Stimulated activated naive B cell treated with anti-CD40 and anti-IgM and Interleukin-4, amounts not matched to agents 10 μg/mL and 1 μg/mL and 100 μg/mL, for 72 hours (primary cell): ENCODE results near the gene SMPD4.
"Not testable (repeated sequence)": the region's sequence is repeated elsewhere in the genome, so short reads cannot be mapped to it uniquely, and the experiment has no call there.

ENCODE experiments used
- ATAC-seq, 2 donors: fragments of 150-1000 bp; cut with Tn5 transposase; replicated peaks; 2 replicates each; pipeline ENCODE4 v1.10.0; 2021; ENCODE audit warnings: moderate library complexity in 1 of 2
- DNase-seq: peaks from one replicate; pipeline ENCODE4 v3.0.0; 2021
- H3K27ac Mint-ChIP-seq: one replicate; pipeline ENCODE4 v1.8.0; 2022; ENCODE audit warnings: mild to moderate bottlenecking, mixed read lengths
- H3K27me3 Mint-ChIP-seq, 2 donors: one replicate each; pipeline ENCODE4 v1.8.0; 2022; ENCODE audit warnings: mixed read lengths in 2 of 2
- H3K36me3 Mint-ChIP-seq, 2 donors: one replicate each; pipeline ENCODE4 v1.8.0; 2022; ENCODE audit warnings: mixed read lengths in 2 of 2, mild to moderate bottlenecking in 1 of 2
- H3K4me1 Mint-ChIP-seq, 2 donors: one replicate each; pipeline ENCODE4 v1.8.0; 2022; ENCODE audit warnings: mixed read lengths in 2 of 2, mild to moderate bottlenecking in 1 of 2
- H3K4me3 Mint-ChIP-seq, 2 donors: one replicate each; pipeline ENCODE4 v1.8.0; 2022; ENCODE audit warnings: mild to moderate bottlenecking in 2 of 2, mixed read lengths in 2 of 2, moderate library complexity in 1 of 2
- H3K9me3 Mint-ChIP-seq, 2 donors: one replicate each; pipeline ENCODE4 v1.8.0; 2022; ENCODE audit warnings: mixed read lengths in 2 of 2, mild to moderate bottlenecking in 1 of 2

The SMPD4 gene

DNA sequence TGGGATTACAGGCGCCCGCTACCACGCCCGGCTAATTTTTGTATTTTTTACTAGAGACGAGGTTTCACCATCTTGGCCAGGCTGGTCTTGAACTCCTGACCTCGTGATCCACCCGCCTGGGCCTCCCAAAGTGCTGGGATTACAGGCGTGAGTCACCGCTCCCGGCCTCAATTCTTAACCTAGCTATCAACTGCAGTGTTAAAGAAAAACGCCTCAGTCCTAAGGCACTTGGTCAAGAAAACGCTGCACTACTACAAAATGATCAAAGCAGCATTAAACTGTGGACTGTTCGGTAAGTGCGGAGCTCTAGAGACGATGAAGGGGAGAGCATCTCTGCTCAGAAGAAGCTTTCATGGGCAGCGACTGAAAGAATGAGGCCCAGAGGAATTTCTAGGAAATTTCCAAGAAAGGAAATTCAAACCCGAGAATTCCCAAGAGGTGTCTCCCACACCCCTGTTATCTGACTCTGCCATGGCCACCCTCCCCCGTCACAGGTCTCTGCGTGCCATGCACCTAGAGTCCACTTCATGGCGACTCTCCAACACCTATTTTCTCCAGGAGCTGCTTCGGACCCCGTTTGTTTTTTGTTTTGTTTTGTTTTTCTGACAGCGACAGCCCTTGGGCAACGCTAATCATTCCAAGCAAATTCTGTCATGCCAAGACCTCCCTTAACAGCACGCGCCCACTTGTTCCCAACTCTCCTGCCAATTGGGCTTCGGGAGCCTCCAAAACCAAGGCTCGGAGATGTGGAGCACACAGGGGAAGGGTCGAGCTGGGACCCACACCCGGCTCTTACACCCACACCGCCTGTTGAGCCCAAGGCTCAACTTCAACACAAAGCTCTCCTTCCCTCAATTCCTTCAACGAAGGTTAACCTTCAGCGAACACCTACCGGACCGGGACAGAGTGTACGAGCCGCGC is 738 bp downstream of the SMPD4 start:
- H3K27me3 Mint-ChIP-seq, H3K9me3 Mint-ChIP-seq, DNase-seq, ATAC-seq: not testable (repeated sequence)
- Mint-ChIP-seq H3K36me3 (peaks cover 14 to 30% of the 10 kb centered on the region in 2 donors), H3K4me3 (peak overlapping the region; percentile 89 to 92), H3K4me1 (peaks cover 10 to 33% of the 10 kb centered on the region in 2 donors), H3K27ac (peak overlapping the region; percentile 96)

DNA sequence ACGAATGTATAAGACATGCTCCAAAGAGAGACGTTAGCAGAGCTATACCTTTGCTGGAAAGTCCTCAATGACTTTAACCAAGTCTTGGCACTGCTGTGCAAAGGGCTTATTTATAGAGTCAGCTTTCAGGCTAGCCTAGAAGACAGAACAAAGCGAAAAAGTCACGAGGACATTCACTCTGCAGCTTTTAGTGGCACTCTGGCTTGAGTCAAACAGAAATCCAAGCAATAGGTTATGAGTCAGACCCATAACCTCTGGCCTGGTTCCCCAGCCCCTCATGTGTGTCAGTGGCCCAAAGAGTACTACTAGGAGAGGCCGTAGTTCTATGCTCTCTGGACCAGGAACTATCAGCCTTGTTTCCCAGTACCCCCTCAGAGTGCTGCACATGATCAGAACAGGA is 6.5 kb downstream of the SMPD4 start:
- peaks cover 19 to 38% of the 10 kb centered on the region in 2 donors for H3K36me3 Mint-ChIP-seq
- H3K4me1 Mint-ChIP-seq, DNase-seq, H3K27me3 Mint-ChIP-seq, H3K27ac Mint-ChIP-seq, H3K4me3 Mint-ChIP-seq, H3K9me3 Mint-ChIP-seq: not testable (repeated sequence)
- ATAC-seq = peak in 1 of 2 donors; percentile 51

GRCh38 chr2:130169896-130170295 is 11.5 kb downstream of the SMPD4 start:
- no peak overlapping the region for H3K27ac Mint-ChIP-seq
- no peaks in the 10 kb centered on the region for H3K9me3 Mint-ChIP-seq
- peaks cover 39 to 53% of the 10 kb centered on the region in 2 donors for H3K36me3 Mint-ChIP-seq
- H3K27me3 Mint-ChIP-seq = no peaks in the 10 kb centered on the region
- no peaks in the 10 kb centered on the region for H3K4me1 Mint-ChIP-seq
- no peak for DNase-seq
- ATAC-seq = no peak
- no peak overlapping the region for H3K4me3 Mint-ChIP-seq

DNA sequence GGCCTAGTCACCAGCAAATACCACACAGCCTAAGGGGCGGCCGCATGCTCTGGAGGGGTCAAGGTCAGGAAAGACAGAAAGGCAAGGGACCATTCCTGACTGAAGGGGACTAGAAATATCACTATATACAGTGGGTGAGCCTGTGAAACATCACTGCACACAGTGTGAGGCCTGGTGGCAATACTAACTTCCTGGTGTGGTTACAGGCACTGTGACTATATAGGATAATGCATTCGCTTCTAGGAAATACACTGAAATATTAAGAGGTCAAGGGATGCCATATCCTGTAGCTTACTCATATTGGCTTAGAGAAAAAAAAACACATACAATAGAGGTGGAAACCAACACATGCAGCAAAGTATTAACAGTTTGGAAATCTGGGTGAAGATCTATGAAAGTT is 12.2 kb downstream of the SMPD4 start:
- DNase-seq, H3K4me1 Mint-ChIP-seq, H3K4me3 Mint-ChIP-seq, ATAC-seq, H3K27me3 Mint-ChIP-seq, H3K9me3 Mint-ChIP-seq, H3K27ac Mint-ChIP-seq: not testable (repeated sequence)
- H3K36me3 Mint-ChIP-seq = peaks cover 43 to 59% of the 10 kb centered on the region in 2 donors

DNA sequence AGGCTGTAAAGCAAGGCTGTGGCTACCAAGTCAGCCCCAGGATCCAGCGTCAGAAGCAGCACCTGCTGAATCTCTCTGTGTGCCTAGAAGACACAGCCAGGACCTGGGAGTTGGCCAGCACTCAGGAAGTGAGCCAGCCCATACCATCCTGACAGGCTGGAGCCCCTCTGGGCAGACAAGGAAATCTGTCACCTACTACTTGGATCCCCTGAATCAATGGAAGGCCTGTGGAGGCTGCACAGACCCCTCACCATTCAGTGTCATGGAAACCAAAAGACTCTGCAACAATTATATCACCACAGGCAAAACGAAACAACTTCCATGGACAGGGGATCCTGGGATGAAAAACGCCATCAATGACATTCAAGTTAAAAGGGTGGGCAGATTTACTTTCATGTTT is 14.8 kb downstream of the SMPD4 start:
- DNase-seq, H3K9me3 Mint-ChIP-seq, H3K4me1 Mint-ChIP-seq, H3K27me3 Mint-ChIP-seq, H3K4me3 Mint-ChIP-seq, ATAC-seq: not testable (repeated sequence)
- peak overlapping the region; percentile 27 for H3K27ac Mint-ChIP-seq
- H3K36me3 Mint-ChIP-seq = peaks cover 41 to 65% of the 10 kb centered on the region in 2 donors

- no peak for DNase-seq
- Mint-ChIP-seq H3K27ac (no peak overlapping the region), H3K27me3 (no peaks in the 10 kb centered on the region), H3K4me1 (peaks cover under 1 to 3% of the 10 kb centered on the region in 2 donors), H3K36me3 (peaks cover 43 to 70% of the 10 kb centered on the region in 2 donors), H3K4me3 (no peak overlapping the region), H3K9me3 (no peaks in the 10 kb centered on the region)
- no peak for ATAC-seq
Observed at GRCh38 chr2:130165293-130166016, 15.9 kb downstream of the SMPD4 start.

DNA sequence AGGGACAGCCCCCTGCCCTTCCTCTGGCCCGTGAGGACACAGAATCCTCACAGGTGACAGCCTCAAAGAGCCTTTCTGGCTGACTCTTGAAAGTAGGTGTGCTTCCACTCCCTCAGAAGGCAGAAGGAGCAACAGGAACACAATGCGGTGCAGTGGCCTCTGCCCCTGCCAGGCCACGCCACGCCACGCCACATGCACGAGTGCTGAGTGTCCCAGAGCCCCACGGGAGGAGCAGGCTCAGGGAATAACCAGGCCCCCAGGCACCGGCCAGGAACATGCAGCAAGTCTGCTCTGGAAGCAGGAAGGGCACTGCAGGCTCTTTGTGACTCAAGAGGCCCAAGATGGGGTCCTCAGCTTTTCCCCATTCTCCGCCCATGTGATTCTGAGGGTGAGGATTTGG is 18.4 kb downstream of the SMPD4 start:
- no peaks in the 10 kb centered on the region for H3K9me3 Mint-ChIP-seq
- H3K4me3 Mint-ChIP-seq = no peak overlapping the region
- no peaks in the 10 kb centered on the region for H3K27me3 Mint-ChIP-seq
- no peak overlapping the region for H3K27ac Mint-ChIP-seq
- no peak for DNase-seq
- ATAC-seq = no peak
- peaks cover 18 to 25% of the 10 kb centered on the region in 2 donors for H3K4me1 Mint-ChIP-seq
- peaks cover 46 to 82% of the 10 kb centered on the region in 2 donors for H3K36me3 Mint-ChIP-seq

GRCh38 chr2:130162486-130162885 is 18.9 kb downstream of the SMPD4 start:
- not testable (repeated sequence) for H3K27ac Mint-ChIP-seq, H3K27me3 Mint-ChIP-seq, ATAC-seq, H3K4me3 Mint-ChIP-seq, H3K9me3 Mint-ChIP-seq, DNase-seq
- Mint-ChIP-seq H3K4me1 (peaks cover 23 to 30% of the 10 kb centered on the region in 2 donors), H3K36me3 (peaks cover 46 to 82% of the 10 kb centered on the region in 2 donors)

DNA sequence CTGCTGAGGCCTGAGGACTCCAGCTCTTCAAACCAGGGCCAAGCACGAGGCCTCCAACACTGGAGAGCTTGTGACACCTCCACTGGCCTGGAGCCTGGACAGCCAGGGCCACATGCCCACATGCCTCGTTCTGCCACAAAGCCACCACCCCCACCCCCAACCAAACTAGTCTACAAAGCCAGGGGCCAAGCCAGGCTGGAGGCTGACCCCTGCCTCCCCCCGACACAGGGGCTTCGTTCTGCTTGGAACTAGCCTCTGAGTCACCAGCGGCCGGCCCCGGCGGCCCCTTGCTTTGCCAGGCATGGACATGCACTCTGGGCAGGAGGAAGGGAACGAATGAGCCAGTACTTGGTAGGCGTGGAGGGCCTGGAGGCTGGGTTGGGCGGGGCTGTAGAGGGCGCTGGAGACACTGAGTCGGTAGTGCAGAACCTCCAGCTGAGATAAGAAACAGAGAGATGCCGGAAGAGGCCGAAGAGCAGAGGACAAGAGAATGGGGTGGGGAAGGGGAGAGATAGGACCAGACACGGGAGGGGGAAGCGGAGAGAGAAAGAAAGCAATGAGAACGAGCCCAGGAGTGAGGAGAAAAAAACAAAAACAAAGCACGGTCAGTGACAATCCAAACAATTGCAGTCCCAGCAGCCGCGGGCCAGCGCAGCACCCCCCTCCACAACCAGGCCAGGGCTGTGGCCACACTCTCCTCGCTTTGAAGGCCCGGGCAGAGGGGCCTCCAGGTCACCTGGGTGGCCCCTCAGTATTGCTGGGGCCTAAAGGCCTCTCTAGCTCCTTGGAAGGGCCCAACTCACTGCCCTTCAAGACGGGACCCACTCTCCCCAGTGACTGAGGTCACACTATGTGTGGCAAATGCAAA is 20.3 kb downstream of the SMPD4 start:
- Mint-ChIP-seq H3K27ac (peak overlapping the region; percentile 49), H3K4me1 (peaks cover 28 to 43% of the 10 kb centered on the region in 2 donors), H3K36me3 (peaks cover 50 to 81% of the 10 kb centered on the region in 2 donors)
- H3K4me3 Mint-ChIP-seq, H3K9me3 Mint-ChIP-seq, DNase-seq, H3K27me3 Mint-ChIP-seq, ATAC-seq: not testable (repeated sequence)

- Mint-ChIP-seq H3K36me3 (peaks cover 51 to 79% of the 10 kb centered on the region in 2 donors), H3K27me3 (no peaks in the 10 kb centered on the region), H3K9me3 (peaks cover 0 to 4% of the 10 kb centered on the region in 2 donors), H3K4me3 (peak overlapping the region in 1 of 2 donors; percentile 50), H3K4me1 (peaks cover 29 to 43% of the 10 kb centered on the region in 2 donors), H3K27ac (peak overlapping the region; percentile 62)
- no peak for ATAC-seq
- DNase-seq = no peak
Observed at GRCh38 chr2:130160131-130160530, 21.3 kb downstream of the SMPD4 start.

GRCh38 chr2:130159376-130159775 is 22.0 kb downstream of the SMPD4 start:
- ATAC-seq, H3K4me3 Mint-ChIP-seq, H3K9me3 Mint-ChIP-seq, H3K27me3 Mint-ChIP-seq, DNase-seq: not testable (repeated sequence)
- Mint-ChIP-seq H3K4me1 (peaks cover 30 to 43% of the 10 kb centered on the region in 2 donors), H3K36me3 (peaks cover 54 to 79% of the 10 kb centered on the region in 2 donors), H3K27ac (peak overlapping the region; percentile 69)

DNA sequence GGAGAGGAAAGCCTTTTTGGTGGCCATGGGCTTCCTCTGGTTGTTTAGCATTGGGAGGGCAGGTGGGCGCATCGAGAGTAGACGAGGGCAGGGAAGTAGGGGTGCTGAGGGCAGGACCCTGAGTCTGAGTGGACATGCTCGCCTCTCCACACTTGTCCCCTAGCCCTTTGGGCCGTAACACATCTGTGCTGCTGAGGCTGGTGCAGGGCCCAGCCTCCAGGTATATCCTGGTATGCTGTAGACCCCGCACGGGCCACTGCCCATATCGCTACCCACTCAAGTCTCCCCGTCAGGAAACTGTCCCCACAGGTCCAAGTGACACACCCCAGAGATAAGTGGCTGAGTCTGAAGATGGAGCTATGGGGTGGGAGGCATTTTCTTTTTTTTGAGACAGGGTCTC is 22.8 kb downstream of the SMPD4 start:
- Mint-ChIP-seq H3K4me3 (peak overlapping the region in 1 of 2 donors; percentile 43), H3K27me3 (no peaks in the 10 kb centered on the region), H3K27ac (peak overlapping the region; percentile 93), H3K36me3 (peaks cover 51 to 77% of the 10 kb centered on the region in 2 donors), H3K9me3 (peaks cover 0 to 4% of the 10 kb centered on the region in 2 donors), H3K4me1 (peaks cover 30 to 43% of the 10 kb centered on the region in 2 donors)
- DNase-seq (no peak), ATAC-seq (no peak)

GRCh38 chr2:130157825-130158514 is 23.4 kb downstream of the SMPD4 start:
- H3K27me3 Mint-ChIP-seq, H3K9me3 Mint-ChIP-seq: not testable (repeated sequence)
- H3K27ac Mint-ChIP-seq = peak overlapping the region; percentile 93
- peaks cover 53 to 77% of the 10 kb centered on the region in 2 donors for H3K36me3 Mint-ChIP-seq
- ATAC-seq (peak; percentile 92 to 94), DNase-seq (peak; percentile 86)
- peaks cover 30 to 43% of the 10 kb centered on the region in 2 donors for H3K4me1 Mint-ChIP-seq
- H3K4me3 Mint-ChIP-seq = peak overlapping the region; percentile 21 to 43
